Uterus (tissue), 2 donors: ENCODE measurements around the gene TRIM32.

Experiments used
- POLR2A ChIP-seq, 2 donors: fragments of 450-650 bp; IDR thresholded peaks; one replicate each; pipeline ENCODE4 v1.6.1; 2016; ENCODE audit warnings: antibody characterized with exemption in 2 of 2, mild to moderate bottlenecking in 1 of 2, moderate library complexity in 1 of 2
- TF ChIP-seq, protein P1 (sequence below), 4 experiments: fragments of 200-600 bp in 2 of 4; fragments of 450-650 bp in 2 of 4; sonication (generic) in 2 of 4; IDR thresholded peaks; one replicate each; pipeline ENCODE4 v1.5.1; 2016 to 2019; ENCODE audit warnings: antibody characterized with exemption in 4 of 4, mild to moderate bottlenecking in 2 of 4, moderate library complexity in 1 of 4

DNA sequence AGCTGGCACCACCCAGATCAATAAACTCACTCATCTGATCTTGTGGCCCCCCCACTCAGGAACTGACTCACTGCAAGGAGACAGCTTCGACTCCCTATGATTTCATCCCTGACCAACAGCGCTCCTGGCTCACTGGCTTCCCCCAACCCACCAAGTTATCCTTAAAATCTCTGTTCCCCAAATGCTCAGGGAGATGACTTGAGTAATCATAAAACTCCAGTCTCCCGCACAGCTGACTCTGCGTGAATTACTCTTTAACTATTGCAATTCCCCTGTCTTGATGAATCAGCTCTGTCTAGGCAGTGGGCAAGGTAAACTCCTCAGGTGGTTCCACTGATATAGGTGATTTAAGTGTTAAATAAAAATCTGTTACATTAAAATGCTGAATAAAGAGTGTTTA is 1.9 kb upstream of the TRIM32 start:
- TF ChIP-seq, protein P1, sequence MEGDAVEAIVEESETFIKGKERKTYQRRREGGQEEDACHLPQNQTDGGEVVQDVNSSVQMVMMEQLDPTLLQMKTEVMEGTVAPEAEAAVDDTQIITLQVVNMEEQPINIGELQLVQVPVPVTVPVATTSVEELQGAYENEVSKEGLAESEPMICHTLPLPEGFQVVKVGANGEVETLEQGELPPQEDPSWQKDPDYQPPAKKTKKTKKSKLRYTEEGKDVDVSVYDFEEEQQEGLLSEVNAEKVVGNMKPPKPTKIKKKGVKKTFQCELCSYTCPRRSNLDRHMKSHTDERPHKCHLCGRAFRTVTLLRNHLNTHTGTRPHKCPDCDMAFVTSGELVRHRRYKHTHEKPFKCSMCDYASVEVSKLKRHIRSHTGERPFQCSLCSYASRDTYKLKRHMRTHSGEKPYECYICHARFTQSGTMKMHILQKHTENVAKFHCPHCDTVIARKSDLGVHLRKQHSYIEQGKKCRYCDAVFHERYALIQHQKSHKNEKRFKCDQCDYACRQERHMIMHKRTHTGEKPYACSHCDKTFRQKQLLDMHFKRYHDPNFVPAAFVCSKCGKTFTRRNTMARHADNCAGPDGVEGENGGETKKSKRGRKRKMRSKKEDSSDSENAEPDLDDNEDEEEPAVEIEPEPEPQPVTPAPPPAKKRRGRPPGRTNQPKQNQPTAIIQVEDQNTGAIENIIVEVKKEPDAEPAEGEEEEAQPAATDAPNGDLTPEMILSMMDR (IDR thresholded peaks at IDR 0.05), result no peak
- TF ChIP-seq POLR2A (IDR thresholded peaks at IDR 0.05), result no peak
